ENCODE data around the gene RPL13A.

RPL13A gene

GRCh38 chr19:49486710-49487276 lies 615 bp upstream of the RPL13A start:
- DNase-seq, result no peak

- DNase-seq, result no peak
Measured at GRCh38 chr19:49488046-49488862, 846 bp downstream of the RPL13A start.

- no peak for DNase-seq
Measured at GRCh38 chr19:49488863-49489537, 1.6 kb downstream of the RPL13A start.

GRCh38 chr19:49489601-49490167 lies 2.3 kb downstream of the RPL13A start:
- no peak for DNase-seq

- DNase-seq, result no peak
Measured at GRCh38 chr19:49490287-49491029, 3.0 kb downstream of the RPL13A start.

- no peak for DNase-seq
Measured at GRCh38 chr19:49491030-49491803, 3.8 kb downstream of the RPL13A start.

GRCh38 chr19:49491804-49492572 lies 4.6 kb downstream of the RPL13A start:
- no peak for DNase-seq

- no peak for DNase-seq
Measured at GRCh38 chr19:49492573-49493405, 5.4 kb downstream of the RPL13A start.

GRCh38 chr19:49496574-49497008 lies 9.2 kb downstream of the RPL13A start:
- DNase-seq, result no peak

- DNase-seq, result no peak
Measured at GRCh38 chr19:49497047-49497788, 9.8 kb downstream of the RPL13A start.

- no peak for DNase-seq
Measured at GRCh38 chr19:49497789-49498103, 10.3 kb downstream of the RPL13A start.

GRCh38 chr19:49498475-49498874 lies 11.1 kb downstream of the RPL13A start:
- no peak for DNase-seq

GRCh38 chr19:49499030-49499670 lies 11.7 kb downstream of the RPL13A start:
- DNase-seq, result no peak

- DNase-seq, result no peak
Measured at GRCh38 chr19:49502866-49503581, 15.6 kb downstream of the RPL13A start.

GRCh38 chr19:49503582-49503962 lies 16.2 kb downstream of the RPL13A start:
- DNase-seq, result no peak

GRCh38 chr19:49506575-49507105 lies 19.2 kb downstream of the RPL13A start:
- DNase-seq, result peak; percentile 4

GRCh38 chr19:49507803-49508494 lies 20.5 kb downstream of the RPL13A start:
- DNase-seq, result no peak
